ENCODE data around the gene AUTS2.

DNA sequence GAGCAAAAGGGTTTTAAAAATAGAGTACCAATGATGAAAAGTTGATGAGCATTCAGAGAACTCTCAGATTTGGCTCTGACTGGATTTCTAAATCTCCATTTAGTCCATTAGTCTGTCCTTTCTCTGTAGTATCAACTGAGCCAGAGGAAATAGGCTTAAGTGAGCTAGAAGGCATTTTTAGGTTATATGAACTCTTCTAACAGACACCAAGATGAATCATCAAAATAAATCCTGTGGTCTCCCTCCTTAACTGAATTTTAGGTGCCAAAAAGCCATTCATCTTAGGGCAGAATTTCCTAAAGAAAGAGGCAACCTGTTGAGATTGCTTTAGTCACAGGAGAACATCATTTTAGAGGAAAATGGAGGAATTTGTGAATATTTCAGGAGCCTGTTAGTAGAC is 305.1 kb downstream of the AUTS2 start:
- TF ChIP-seq POLR2A (IDR thresholded peaks at IDR 0.05; ENCODE audit: low read depth, low read length) (no peak), POLR2AphosphoS5 (IDR thresholded peaks at IDR 0.05; ENCODE audit: low read depth, low read length) (no peak)
